GM12874 (cell line): Measurements from ENCODE around the gene SLC35A3.

Experiments used
- TF ChIP-seq, protein P1 (sequence below): IDR thresholded peaks from 2 replicates; pipeline ENCODE4 v1.5.1; 2011; ENCODE audit warnings: low read depth, mild to moderate bottlenecking, control low read depth, low read length, moderate library complexity; ENCODE audit not compliant: insufficient read depth

The SLC35A3 gene

GRCh38 chr1:99964806-99965205 lies 5.0 kb upstream of the SLC35A3 start:
- TF ChIP-seq, protein P1, sequence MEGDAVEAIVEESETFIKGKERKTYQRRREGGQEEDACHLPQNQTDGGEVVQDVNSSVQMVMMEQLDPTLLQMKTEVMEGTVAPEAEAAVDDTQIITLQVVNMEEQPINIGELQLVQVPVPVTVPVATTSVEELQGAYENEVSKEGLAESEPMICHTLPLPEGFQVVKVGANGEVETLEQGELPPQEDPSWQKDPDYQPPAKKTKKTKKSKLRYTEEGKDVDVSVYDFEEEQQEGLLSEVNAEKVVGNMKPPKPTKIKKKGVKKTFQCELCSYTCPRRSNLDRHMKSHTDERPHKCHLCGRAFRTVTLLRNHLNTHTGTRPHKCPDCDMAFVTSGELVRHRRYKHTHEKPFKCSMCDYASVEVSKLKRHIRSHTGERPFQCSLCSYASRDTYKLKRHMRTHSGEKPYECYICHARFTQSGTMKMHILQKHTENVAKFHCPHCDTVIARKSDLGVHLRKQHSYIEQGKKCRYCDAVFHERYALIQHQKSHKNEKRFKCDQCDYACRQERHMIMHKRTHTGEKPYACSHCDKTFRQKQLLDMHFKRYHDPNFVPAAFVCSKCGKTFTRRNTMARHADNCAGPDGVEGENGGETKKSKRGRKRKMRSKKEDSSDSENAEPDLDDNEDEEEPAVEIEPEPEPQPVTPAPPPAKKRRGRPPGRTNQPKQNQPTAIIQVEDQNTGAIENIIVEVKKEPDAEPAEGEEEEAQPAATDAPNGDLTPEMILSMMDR: no peak

DNA sequence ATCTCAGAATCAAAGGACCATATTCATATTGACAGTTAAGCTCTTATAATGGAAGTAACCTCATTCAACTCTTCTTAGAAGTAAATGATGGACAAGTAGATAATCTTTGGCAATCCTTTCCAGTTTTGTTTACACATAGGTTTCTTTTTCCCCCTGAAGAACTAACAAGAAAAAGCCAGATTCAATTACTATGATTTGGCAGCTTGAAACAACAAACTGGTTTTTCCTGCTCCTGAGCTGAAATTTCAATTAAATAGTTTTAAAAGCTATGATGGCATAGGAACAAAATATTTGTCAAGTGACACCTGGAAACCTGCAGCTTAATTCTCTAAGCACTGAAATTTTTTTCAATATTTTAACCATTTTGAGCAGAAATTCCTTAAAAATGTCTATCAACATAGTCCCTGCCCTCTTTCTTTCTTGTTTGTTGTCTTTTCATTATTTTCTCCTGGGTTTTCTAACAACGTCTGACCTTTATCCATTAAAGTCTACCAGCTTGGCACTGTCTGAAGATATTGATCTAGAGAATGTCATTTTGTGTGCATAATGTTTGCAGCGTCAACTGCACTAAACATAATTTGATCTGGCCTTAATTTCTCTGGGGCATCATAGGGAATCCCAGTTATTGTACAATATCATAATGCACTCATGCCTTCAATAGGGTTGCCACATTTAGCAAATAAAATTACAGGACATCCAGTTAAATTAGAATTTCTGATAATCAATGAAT lies 4.0 kb upstream of the SLC35A3 start:
- TF ChIP-seq, protein P1: no peak

GRCh38 chr1:99968214-99968613 lies 1.6 kb upstream of the SLC35A3 start:
- TF ChIP-seq, protein P1: no peak

- TF ChIP-seq, protein P1: no peak
Observed at GRCh38 chr1:99969260-99969728, 502 bp upstream of the SLC35A3 start.

GRCh38 chr1:99970713-99971255 lies 988 bp downstream of the SLC35A3 start:
- TF ChIP-seq, protein P1: no peak

DNA sequence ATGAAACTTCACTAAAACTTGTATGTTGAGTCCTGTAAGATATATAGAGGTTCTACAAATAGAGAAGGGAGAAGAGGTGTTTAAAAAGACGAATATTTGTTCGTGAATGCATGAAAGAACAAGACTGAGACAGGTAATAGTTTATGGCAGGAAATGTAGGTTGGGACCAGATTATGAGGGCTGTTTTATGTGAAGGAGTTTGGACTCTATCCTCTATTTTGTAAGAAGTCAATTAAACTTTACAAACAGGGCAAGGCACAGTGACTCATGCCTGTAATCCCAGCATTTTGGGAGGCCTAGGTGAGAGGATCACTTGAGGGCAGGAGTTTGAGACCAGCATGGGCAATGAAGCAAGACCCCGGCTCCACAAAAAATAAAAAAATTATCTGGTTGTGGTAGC lies 5.7 kb downstream of the SLC35A3 start:
- TF ChIP-seq, protein P1: no peak

DNA sequence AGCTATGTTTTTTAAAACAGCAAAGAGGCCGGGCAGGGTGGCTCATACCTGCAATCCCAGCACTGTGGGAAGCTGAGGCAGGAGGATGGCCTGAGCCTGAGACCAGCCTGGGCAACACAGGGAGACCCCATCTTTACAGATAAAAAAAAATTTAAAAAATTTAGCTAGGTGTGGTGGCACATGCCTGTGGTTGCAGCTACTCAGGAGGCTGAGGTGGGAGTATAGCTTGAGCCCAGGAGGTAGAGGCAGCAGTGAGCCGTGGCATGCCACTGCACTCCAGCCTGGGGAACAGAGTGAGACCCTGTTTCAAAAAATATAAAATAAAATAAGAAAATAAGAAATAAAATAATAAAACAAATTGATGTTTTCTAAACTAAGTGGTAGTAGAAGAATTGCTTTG lies 8.4 kb downstream of the SLC35A3 start:
- TF ChIP-seq, protein P1: no peak
